ENCODE data around the gene BBOX1.

DNA sequence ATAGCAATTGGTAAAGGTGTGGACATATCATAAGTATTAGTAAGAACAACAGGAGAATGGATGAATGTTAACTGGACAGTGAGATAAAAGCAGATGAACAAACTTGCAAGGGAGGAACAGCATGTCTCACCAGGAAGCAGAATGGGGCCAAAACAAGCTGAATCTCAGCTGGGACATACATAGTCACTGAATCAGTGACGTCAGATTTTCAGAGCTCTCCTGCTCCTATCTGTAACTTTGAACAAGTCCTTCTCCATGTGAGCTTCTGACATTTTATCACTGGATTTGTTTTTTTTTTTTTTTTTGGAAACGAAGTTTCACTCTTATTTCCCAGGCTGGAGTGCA lies 118.7 kb downstream of the BBOX1 start:
- TF ChIP-seq POLR2A (IDR thresholded peaks at IDR 0.05; ENCODE audit: low read depth, low read length) (no peak), POLR2AphosphoS5 (IDR thresholded peaks at IDR 0.05; ENCODE audit: low read depth, low read length) (no peak), TAF1 (IDR thresholded peaks at IDR 0.05; ENCODE audit: low read depth, low read length) (no peak), POU2F2 (IDR thresholded peaks at IDR 0.05; ENCODE audit: low read depth, low read length) (no peak), PAX5 (IDR thresholded peaks at IDR 0.05; ENCODE audit: insufficient read depth, low read length, severe bottlenecking) (no peak)
